HCT116 (cell line): Measurements from ENCODE around the gene MAP2K1. TPM values are rescaled to one million over a fixed set of nuclear protein-coding genes. Genes with fewer than 3 reads are reported as not detected.

Experiments used
- ATAC-seq: fragments of 200-7000 bp; cut with Tn5 transposase; 2 replicates; pipeline ENCODE4 v1.9.1; 2020; ENCODE audit warnings: mild to moderate bottlenecking, moderate library complexity
- BruUV-seq: library from RNA; stranded (reverse); fragments of 400-500 nt; replicated peaks from 2 replicates; lab custom pipeline; 2021; lab: Mats Ljungman, UMichigan
- CTCF ChIA-PET: fragments of 300-600 bp; sonication (Branson Sonifier 250); formaldehyde crosslinking; loops from one replicate; lab custom pipeline; 2021; ENCODE audit warnings: antibody characterized with exemption; lab: Charles Lee
- POLR2A ChIA-PET: fragments of 300-600, 350-600 bp; sonication (Branson Sonifier 250); formaldehyde crosslinking; loops from one replicate; lab custom pipeline; 2021; ENCODE audit warnings: antibody characterized with exemption; lab: Charles Lee
- RAD21 ChIA-PET, 2 experiments: fragments of 300-600 bp; sonication (Branson Sonifier 250); formaldehyde crosslinking; loops; one replicate each; lab custom pipeline; 2023; ENCODE audit warnings: low total read pairs in 2 of 2; ENCODE audit not compliant: uncharacterized antibody in 2 of 2, unreplicated experiment in 2 of 2, low non-redundant PET in 1 of 2; lab: Charles Lee
- DNase-seq: peaks from one replicate; pipeline ENCODE4 v3.0.0-alpha.2; 2010; ENCODE audit warnings: low read depth, low spot score
- H2AFZ ChIP-seq: fragments of 200-600 bp; shearing (Covaris generic), sonication (generic); 2 replicates; pipeline ENCODE4 v1.6.1; 2017; ENCODE audit warnings: low read depth, mixed run types, mixed read lengths, antibody characterized with exemption, low read length; ENCODE audit not compliant: poor library complexity, severe bottlenecking
- H3K27ac ChIP-seq: 2 replicates; pipeline ENCODE4 v1.5.1; 2012; ENCODE audit warnings: low read depth, low read length
- H3K27me3 ChIP-seq: fragments of 200-600 bp; sonication (generic); 2 replicates; pipeline ENCODE4 v1.6.1; 2016; ENCODE audit warnings: mixed run types, low read length, mixed read lengths; ENCODE audit not compliant: insufficient read depth
- H3K36me3 ChIP-seq, 2 experiments: fragments of 200-500 bp in 1 of 2; fragments of 200-600 bp in 1 of 2; sonication (Bioruptor generic) in 1 of 2; sonication (generic) in 1 of 2; 2 replicates each; pipeline versions ENCODE4 v1.5.1 to v1.6.1; 2014 to 2016; ENCODE audit warnings: low read length in 2 of 2, inconsistent platforms in 1 of 2, mixed read lengths in 1 of 2, mixed run types in 1 of 2; ENCODE audit not compliant: insufficient read depth in 2 of 2, control insufficient read depth in 1 of 2
- H3K4me1 ChIP-seq, 2 experiments: fragments of 200-600 bp in 1 of 2; sonication (generic) in 1 of 2; 2 replicates each; pipeline versions ENCODE4 v1.5.1 to v1.6.1; 2012 to 2017; ENCODE audit warnings: low read length in 2 of 2, inconsistent platforms in 1 of 2, mild to moderate bottlenecking in 1 of 2, mixed read lengths in 1 of 2, mixed run types in 1 of 2, moderate library complexity in 1 of 2; ENCODE audit not compliant: insufficient read depth in 2 of 2, control insufficient read depth in 1 of 2
- H3K4me2 ChIP-seq: fragments of 200-600 bp; sonication (generic); 2 replicates; pipeline ENCODE4 v1.6.1; 2017; ENCODE audit warnings: mixed run types, low read length, mixed read lengths
- H3K4me3 ChIP-seq, 2 experiments: fragments of 200-600 bp in 1 of 2; sonication (generic) in 1 of 2; replicated peaks in 1 of 2; 2 replicates each; pipeline ENCODE4 v1.5.1; 2011 to 2016; ENCODE audit warnings: low read length in 2 of 2, control low read depth in 1 of 2, low read depth in 1 of 2, mild to moderate bottlenecking in 1 of 2, mixed read lengths in 1 of 2, mixed run types in 1 of 2
- H3K79me2 ChIP-seq: fragments of 200-600 bp; sonication (generic); 2 replicates; pipeline ENCODE4 v1.6.1; 2017; ENCODE audit warnings: mild to moderate bottlenecking, mixed run types, low read length, moderate library complexity, mixed read lengths; ENCODE audit not compliant: insufficient read depth
- H3K9ac ChIP-seq: fragments of 200-600 bp; sonication (generic); 2 replicates; pipeline ENCODE4 v1.6.1; 2016; ENCODE audit warnings: low read length, mixed read lengths
- H3K9me2 ChIP-seq: fragments of 200-600 bp; sonication (generic), shearing (Covaris generic); 2 replicates; pipeline ENCODE4 v1.6.1; 2017; ENCODE audit warnings: mixed run types, mild to moderate bottlenecking, moderate library complexity; ENCODE audit not compliant: insufficient read depth
- H3K9me3 ChIP-seq, 2 experiments: fragments of 200-500 bp in 1 of 2; fragments of 200-600 bp in 1 of 2; sonication (Bioruptor generic) in 1 of 2; sonication (generic) in 1 of 2; 2 replicates each; pipeline ENCODE4 v1.6.1; 2014 to 2017; ENCODE audit warnings: low read length in 2 of 2, mixed read lengths in 2 of 2, inconsistent platforms in 1 of 2, low read depth in 1 of 2, mild to moderate bottlenecking in 1 of 2, mixed run types in 1 of 2, moderate library complexity in 1 of 2; ENCODE audit not compliant: control insufficient read depth in 1 of 2, insufficient read depth in 1 of 2
- H4K20me1 ChIP-seq: fragments of 200-600 bp; sonication (generic), shearing (Covaris generic); 2 replicates; pipeline ENCODE4 v1.6.1; 2017; ENCODE audit warnings: mixed run types, mild to moderate bottlenecking, moderate library complexity; ENCODE audit not compliant: insufficient read depth
- CBX3 ChIP-seq: IDR thresholded peaks from 2 replicates; pipeline ENCODE4 v1.6.1; 2012; ENCODE audit warnings: low read depth
- CEBPB ChIP-seq: IDR thresholded peaks from 2 replicates; pipeline ENCODE4 v1.6.1; 2012; ENCODE audit warnings: low read depth
- EZH2 ChIP-seq: fragments of 200-600 bp; sonication (generic); IDR thresholded peaks from 2 replicates; pipeline ENCODE4 v1.6.1; 2017; ENCODE audit warnings: antibody characterized with exemption, mixed run types
- SP1 ChIP-seq: IDR thresholded peaks from 2 replicates; pipeline ENCODE4 v1.6.1; 2012; ENCODE audit warnings: low read depth
- YY1 ChIP-seq: IDR thresholded peaks from 2 replicates; pipeline ENCODE4 v1.6.1; 2011; ENCODE audit warnings: low read length, low read depth, moderate library complexity, mild to moderate bottlenecking; ENCODE audit not compliant: insufficient replicate concordance; ENCODE audit errors: extremely low read depth
- ZBTB33 ChIP-seq: IDR thresholded peaks from 2 replicates; pipeline ENCODE4 v1.6.1; 2011; ENCODE audit warnings: mild to moderate bottlenecking, low read length, moderate library complexity; ENCODE audit not compliant: insufficient replicate concordance; ENCODE audit errors: extremely low read depth
- ZFX ChIP-seq: fragments of 450-650 bp; IDR thresholded peaks from 2 replicates; pipeline ENCODE4 v1.6.1; 2017
- ZNF274 ChIP-seq: fragments of 200-500 bp; sonication (Bioruptor generic); IDR thresholded peaks from 2 replicates; pipeline ENCODE4 v1.6.1; 2014; ENCODE audit warnings: mild to moderate bottlenecking, low read depth, low read length, inconsistent platforms
- intact Hi-C: fragments of 100-400 bp; cut with micrococcal nuclease; formaldehyde crosslinking; loops from 2 replicates; pipeline ENCODE4 v1.10.0; 2022
- total RNA-seq: library from RNA; stranded (reverse); gene quantifications from one replicate; pipeline ENCODE4 v1.2.1, GENCODE V29; 2021; ENCODE audit not compliant: unreplicated experiment
- TF ChIP-seq, protein P1 (sequence below), 3 experiments: fragments of 200-600 bp in 1 of 3; sonication (generic) in 1 of 3; IDR thresholded peaks in 2 of 3; conservative IDR thresholded peaks in 1 of 3; 2 replicates each; pipeline ENCODE4 v1.5.1; 2012 to 2017; ENCODE audit warnings: low read depth in 2 of 3, low read length in 2 of 3, antibody characterized with exemption in 1 of 3, borderline replicate concordance in 1 of 3, control low read depth in 1 of 3, mild to moderate bottlenecking in 1 of 3, mixed read lengths in 1 of 3, mixed run types in 1 of 3, moderate library complexity in 1 of 3; ENCODE audit not compliant: insufficient read depth in 1 of 3
- TF ChIP-seq, protein P2 (sequence below): IDR thresholded peaks from 2 replicates; pipeline ENCODE4 v1.6.1; 2012

Gene MAP2K1
- total RNA-seq, 1 experiment from 2014 or later, result 52.3 TPM

DNA sequence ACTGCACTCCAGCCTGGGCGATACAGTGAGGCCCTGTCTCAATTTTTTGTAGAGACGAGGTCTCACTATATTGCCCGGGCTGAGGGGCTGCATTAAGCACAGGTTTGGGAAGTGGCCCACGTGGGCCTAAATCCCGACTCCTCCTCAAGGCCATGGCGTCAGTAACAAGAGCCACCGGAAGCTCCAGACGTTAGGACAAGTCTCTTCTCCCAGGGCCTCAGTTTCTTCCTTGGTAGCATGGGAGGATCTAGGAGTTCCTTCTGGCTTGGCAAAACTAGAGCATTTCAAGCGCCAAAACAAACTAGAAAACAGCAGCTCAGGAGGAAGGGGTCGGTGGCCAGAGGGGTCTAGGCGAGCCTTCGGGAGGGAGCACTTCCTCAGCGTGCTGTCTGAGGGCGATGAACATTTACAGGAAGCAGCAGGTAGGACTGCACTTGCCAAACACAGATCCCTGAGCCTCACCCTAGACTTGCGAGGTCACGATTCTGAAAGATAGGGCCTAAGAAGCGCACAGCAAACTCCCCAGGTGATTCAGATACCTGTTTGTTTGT, 110.3 kb downstream of the MAP2K1 start:
- H3K9me3 ChIP-seq, result no peaks in the 10 kb centered on the region
- BruUV-seq, result no TSS peak
- TF ChIP-seq SP1, result no peak
- no peak for TF ChIP-seq CEBPB
- no peak for TF ChIP-seq CBX3
- no peak for TF ChIP-seq YY1
- no peak for TF ChIP-seq ZBTB33
- TF ChIP-seq ZFX, result no peak; the same call in 1 of the 2 replicates
- TF ChIP-seq, protein P1, sequence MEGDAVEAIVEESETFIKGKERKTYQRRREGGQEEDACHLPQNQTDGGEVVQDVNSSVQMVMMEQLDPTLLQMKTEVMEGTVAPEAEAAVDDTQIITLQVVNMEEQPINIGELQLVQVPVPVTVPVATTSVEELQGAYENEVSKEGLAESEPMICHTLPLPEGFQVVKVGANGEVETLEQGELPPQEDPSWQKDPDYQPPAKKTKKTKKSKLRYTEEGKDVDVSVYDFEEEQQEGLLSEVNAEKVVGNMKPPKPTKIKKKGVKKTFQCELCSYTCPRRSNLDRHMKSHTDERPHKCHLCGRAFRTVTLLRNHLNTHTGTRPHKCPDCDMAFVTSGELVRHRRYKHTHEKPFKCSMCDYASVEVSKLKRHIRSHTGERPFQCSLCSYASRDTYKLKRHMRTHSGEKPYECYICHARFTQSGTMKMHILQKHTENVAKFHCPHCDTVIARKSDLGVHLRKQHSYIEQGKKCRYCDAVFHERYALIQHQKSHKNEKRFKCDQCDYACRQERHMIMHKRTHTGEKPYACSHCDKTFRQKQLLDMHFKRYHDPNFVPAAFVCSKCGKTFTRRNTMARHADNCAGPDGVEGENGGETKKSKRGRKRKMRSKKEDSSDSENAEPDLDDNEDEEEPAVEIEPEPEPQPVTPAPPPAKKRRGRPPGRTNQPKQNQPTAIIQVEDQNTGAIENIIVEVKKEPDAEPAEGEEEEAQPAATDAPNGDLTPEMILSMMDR (IDR thresholded peaks at IDR 0.05 in 2 of 3, conservative IDR thresholded peaks at IDR 0.05 in 1 of 3; ENCODE audit: borderline replicate concordance in 1 of 3, insufficient read depth in 1 of 3, low read depth in 2 of 3, low read length in 2 of 3), result no peak
- no peak for TF ChIP-seq ZNF274
- TF ChIP-seq EZH2, result no peak
- TF ChIP-seq, protein P2, sequence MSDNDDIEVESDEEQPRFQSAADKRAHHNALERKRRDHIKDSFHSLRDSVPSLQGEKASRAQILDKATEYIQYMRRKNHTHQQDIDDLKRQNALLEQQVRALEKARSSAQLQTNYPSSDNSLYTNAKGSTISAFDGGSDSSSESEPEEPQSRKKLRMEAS, result no peak
- TF ChIP-seq, all 23 proteins: peak for 0
- peaks cover 3 to 21% of the 10 kb centered on the region in 2 experiments; a peak in 2 of 4 replicates for H3K4me1 ChIP-seq
- intact Hi-C loops, result loop anchor here (5.0 kb wide), 1 partner anchor 140 kb away; the partner anchor contains the start of gene TIPIN
- peak overlapping the region; percentile 85 for H3K4me2 ChIP-seq
- ChIA-PET RAD21 (no interaction called here), POLR2A (interaction anchor here (2.9 kb wide), 1 partner anchor 110 kb away, joined by 12 read pairs; the partner anchor contains the start of gene MAP2K1), CTCF (interaction anchor here (1.0 to 3.5 kb wide), 4 partner anchors 13 to 110 kb away, joined by 3 to 27 read pairs (median 4); partner anchors contain the start of genes LCTL and MAP2K1)
- peaks cover 63% of the 10 kb centered on the region for H3K79me2 ChIP-seq
- H3K9me2 ChIP-seq, result no peaks in the 10 kb centered on the region
- peak overlapping the region; percentile 79 for H3K27ac ChIP-seq
- peak overlapping the region; percentile 92 to 95 for H3K4me3 ChIP-seq
- peaks cover 31% of the 10 kb centered on the region; the same call in 1 of the 2 replicates for H4K20me1 ChIP-seq
- H2AFZ ChIP-seq, result no peak overlapping the region
- no peaks in the 10 kb centered on the region for H3K27me3 ChIP-seq
- peak overlapping the region; percentile 94 for H3K9ac ChIP-seq
- ATAC-seq (peak; percentile 29), DNase-seq (no peak)
- H3K36me3 ChIP-seq, result peaks cover 51 to 58% of the 10 kb centered on the region in 2 experiments
